ENCODE data around the gene LRP1B. TPM values are rescaled to one million over a fixed set of nuclear protein-coding genes. Genes with fewer than 3 reads are reported as not detected.

The LRP1B gene
- total and polyA plus RNA-seq, 2 experiments from 2014 or later = not detected

DNA sequence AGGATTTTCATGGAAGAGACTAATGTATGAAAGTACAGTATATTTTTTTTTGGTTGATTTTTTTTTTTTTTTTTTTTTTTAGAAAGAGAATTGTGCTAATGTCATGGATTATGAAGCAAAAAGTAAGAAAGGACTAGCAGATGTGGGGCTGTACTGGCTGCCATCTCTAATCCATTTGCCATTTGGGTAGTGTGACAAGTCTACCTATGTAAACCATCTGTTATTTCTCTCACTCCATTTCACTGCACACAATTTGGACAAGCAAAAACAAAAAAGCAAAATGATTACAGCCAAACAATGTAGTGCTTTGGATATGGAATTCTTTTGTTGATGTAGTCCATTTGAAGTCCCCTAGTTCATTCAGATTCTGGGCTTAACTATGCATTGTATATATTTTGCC, 1355.4 kb downstream of the LRP1B start:
- Histone ChIP-seq H3K4me2 (ENCODE audit: unreplicated experiment) (no peak overlapping the region), H3K4me3 (no peak overlapping the region), H3K9me2 (ENCODE audit: insufficient read depth) (no peaks in the 10 kb centered on the region), H3K79me2 (ENCODE audit: insufficient read depth) (no peaks in the 10 kb centered on the region), H3K36me3 (ENCODE audit: low read depth) (no peaks in the 10 kb centered on the region), H3F3A (ENCODE audit: insufficient read depth) (no peaks in the 10 kb centered on the region), H4K20me1 (ENCODE audit: insufficient read depth) (no peaks in the 10 kb centered on the region), H3K4me1 (ENCODE audit: insufficient read depth) (no peaks in the 10 kb centered on the region), H2AFZ (no peak overlapping the region), H3K27me3 (replicated peaks; ENCODE audit: insufficient read depth) (no peaks in the 10 kb centered on the region), H3K9ac (no peak overlapping the region), H3K9me3 (ENCODE audit: low read depth) (no peaks in the 10 kb centered on the region), H3K27ac (no peak overlapping the region)
- in situ Hi-C loops (cut with MboI) = no loop called here
- no peak for DNase-seq
- TF ChIP-seq EZH2phosphoT487 (IDR thresholded peaks at IDR 0.05; ENCODE audit: insufficient read depth, low read depth) (no peak), EZH2 (IDR thresholded peaks at IDR 0.05; ENCODE audit: insufficient read depth, poor library complexity, severe bottlenecking) (no peak)

DNA sequence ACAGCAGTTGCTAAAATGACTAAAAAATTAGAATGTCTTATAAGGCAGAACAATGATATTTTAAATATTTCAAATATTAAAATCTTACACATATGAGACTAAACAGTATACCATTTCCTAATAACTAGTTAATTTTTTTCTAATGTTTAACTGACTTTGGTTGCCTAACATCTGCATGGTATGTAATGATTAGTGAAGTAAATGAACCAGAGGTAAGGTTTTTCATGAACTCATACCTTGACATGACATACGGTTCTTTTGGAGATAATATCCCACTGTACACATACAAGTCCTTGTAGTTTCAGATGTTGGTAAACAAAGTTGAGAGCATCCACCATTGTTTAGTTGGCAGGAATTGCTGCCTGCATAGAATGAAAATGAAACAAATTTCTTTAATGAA, 1360.2 kb downstream of the LRP1B start:
- Histone ChIP-seq H3K27me3 (replicated peaks; ENCODE audit: insufficient read depth) (no peaks in the 10 kb centered on the region), H3K27ac (no peak overlapping the region), H4K20me1 (ENCODE audit: insufficient read depth) (no peaks in the 10 kb centered on the region), H2AFZ (no peak overlapping the region), H3K4me2 (ENCODE audit: unreplicated experiment) (no peak overlapping the region), H3K4me1 (ENCODE audit: insufficient read depth) (no peaks in the 10 kb centered on the region), H3K79me2 (ENCODE audit: insufficient read depth) (no peaks in the 10 kb centered on the region), H3F3A (ENCODE audit: insufficient read depth) (no peaks in the 10 kb centered on the region), H3K9me2 (ENCODE audit: insufficient read depth) (no peaks in the 10 kb centered on the region), H3K9me3 (ENCODE audit: low read depth) (no peaks in the 10 kb centered on the region), H3K36me3 (ENCODE audit: low read depth) (no peaks in the 10 kb centered on the region), H3K9ac (no peak overlapping the region), H3K4me3 (no peak overlapping the region)
- 85 to 100% methylated on average over 1 of the region's 1 CpG for WGBS, 2 experiments (ENCODE audit: low coverage in 1 of 2, low lambda C conversion rate in 2 of 2, missing lambda C conversion rate in 2 of 2)
- TF ChIP-seq EZH2 (IDR thresholded peaks at IDR 0.05; ENCODE audit: insufficient read depth, poor library complexity, severe bottlenecking) (no peak), EZH2phosphoT487 (IDR thresholded peaks at IDR 0.05; ENCODE audit: insufficient read depth, low read depth) (no peak)
- no peak for DNase-seq
- in situ Hi-C loops (cut with MboI) = no loop called here

DNA sequence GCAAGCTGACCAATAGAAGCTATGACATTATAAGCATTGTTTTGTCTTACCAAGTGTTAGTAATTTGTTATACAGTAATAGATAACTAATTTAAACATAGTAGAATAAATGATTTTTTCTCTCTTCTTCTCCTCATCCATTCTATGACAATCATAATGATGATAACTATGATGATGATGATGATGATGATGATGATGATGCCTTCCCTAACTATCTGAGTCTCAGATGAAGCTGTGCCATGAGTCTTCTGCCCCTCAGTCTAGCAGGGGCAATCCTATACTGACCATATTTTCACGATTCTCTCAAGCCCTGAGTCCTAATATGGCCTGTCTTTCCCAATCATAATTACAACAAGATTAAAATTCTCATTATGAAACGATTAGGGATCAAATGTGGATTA, 1369.0 kb downstream of the LRP1B start:
- DNase-seq = no peak
- WGBS, 2 experiments (ENCODE audit: low coverage in 1 of 2, low lambda C conversion rate in 2 of 2, missing lambda C conversion rate in 2 of 2) = 23 to 38% methylated on average over 2 of the region's 2 CpGs
- Histone ChIP-seq H3K4me1 (ENCODE audit: insufficient read depth) (no peaks in the 10 kb centered on the region), H3K36me3 (ENCODE audit: low read depth) (no peaks in the 10 kb centered on the region), H3K9me2 (ENCODE audit: insufficient read depth) (no peaks in the 10 kb centered on the region), H3K9ac (no peak overlapping the region), H3K4me3 (no peak overlapping the region), H3K79me2 (ENCODE audit: insufficient read depth) (no peaks in the 10 kb centered on the region), H3F3A (ENCODE audit: insufficient read depth) (no peaks in the 10 kb centered on the region), H4K20me1 (ENCODE audit: insufficient read depth) (no peaks in the 10 kb centered on the region), H3K4me2 (ENCODE audit: unreplicated experiment) (no peak overlapping the region), H3K9me3 (ENCODE audit: low read depth) (no peaks in the 10 kb centered on the region), H3K27ac (no peak overlapping the region), H3K27me3 (replicated peaks; ENCODE audit: insufficient read depth) (no peaks in the 10 kb centered on the region), H2AFZ (no peak overlapping the region)
- TF ChIP-seq EZH2phosphoT487 (IDR thresholded peaks at IDR 0.05; ENCODE audit: insufficient read depth, low read depth) = no peak
- TF ChIP-seq EZH2 (IDR thresholded peaks at IDR 0.05; ENCODE audit: insufficient read depth, poor library complexity, severe bottlenecking) = no peak
- in situ Hi-C loops (cut with MboI) = no loop called here

DNA sequence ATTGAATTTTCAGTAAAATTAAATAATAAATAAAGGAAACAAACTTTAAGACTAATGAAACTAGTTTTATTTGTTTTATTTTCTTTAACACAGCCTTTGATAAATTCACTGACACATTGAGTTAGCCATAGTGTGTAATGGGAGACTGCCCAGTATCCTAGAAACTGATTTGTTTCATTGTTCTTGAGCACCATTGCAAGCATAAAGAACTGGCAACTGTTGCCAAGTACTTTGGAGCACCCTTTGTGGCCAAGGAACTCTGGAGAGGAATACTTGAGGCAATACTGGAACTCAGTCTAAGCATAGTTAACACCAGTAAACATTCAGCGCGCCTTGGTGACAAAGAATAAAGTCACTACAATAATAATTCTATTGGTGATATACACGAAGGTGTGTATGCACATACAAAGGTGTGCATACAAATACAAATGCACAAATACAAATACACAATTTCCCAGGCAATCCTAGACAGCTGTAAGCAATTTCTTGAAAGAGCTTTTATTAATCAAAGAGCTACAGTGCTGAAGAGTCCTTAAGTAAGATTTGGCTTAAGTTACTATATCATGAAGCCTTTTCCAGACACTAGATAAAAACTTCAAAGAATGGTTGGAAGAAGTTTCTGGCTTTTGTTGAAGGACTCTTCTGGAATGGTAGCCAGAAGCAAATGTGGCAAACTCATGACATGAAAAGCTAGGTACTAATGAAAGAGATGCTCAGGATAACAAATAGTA, 1371.2 kb downstream of the LRP1B start:
- Histone ChIP-seq H3K27ac (no peak overlapping the region), H3K9ac (no peak overlapping the region), H3K9me2 (ENCODE audit: insufficient read depth) (no peaks in the 10 kb centered on the region), H3K4me2 (ENCODE audit: unreplicated experiment) (no peak overlapping the region), H3K36me3 (ENCODE audit: low read depth) (no peaks in the 10 kb centered on the region), H3F3A (ENCODE audit: insufficient read depth) (no peaks in the 10 kb centered on the region), H3K79me2 (ENCODE audit: insufficient read depth) (no peaks in the 10 kb centered on the region), H3K4me1 (ENCODE audit: insufficient read depth) (no peaks in the 10 kb centered on the region), H2AFZ (no peak overlapping the region), H3K27me3 (replicated peaks; ENCODE audit: insufficient read depth) (no peaks in the 10 kb centered on the region), H3K9me3 (ENCODE audit: low read depth) (no peaks in the 10 kb centered on the region), H3K4me3 (no peak overlapping the region), H4K20me1 (ENCODE audit: insufficient read depth) (no peaks in the 10 kb centered on the region)
- no peak for TF ChIP-seq EZH2phosphoT487 (IDR thresholded peaks at IDR 0.05; ENCODE audit: insufficient read depth, low read depth)
- no peak for TF ChIP-seq EZH2 (IDR thresholded peaks at IDR 0.05; ENCODE audit: insufficient read depth, poor library complexity, severe bottlenecking)
- no peak for DNase-seq
- in situ Hi-C loops (cut with MboI) = no loop called here
- WGBS, 2 experiments (ENCODE audit: low coverage in 1 of 2, low lambda C conversion rate in 2 of 2, missing lambda C conversion rate in 2 of 2) = 59 to 67% methylated on average over 3 of the region's 3 CpGs

DNA sequence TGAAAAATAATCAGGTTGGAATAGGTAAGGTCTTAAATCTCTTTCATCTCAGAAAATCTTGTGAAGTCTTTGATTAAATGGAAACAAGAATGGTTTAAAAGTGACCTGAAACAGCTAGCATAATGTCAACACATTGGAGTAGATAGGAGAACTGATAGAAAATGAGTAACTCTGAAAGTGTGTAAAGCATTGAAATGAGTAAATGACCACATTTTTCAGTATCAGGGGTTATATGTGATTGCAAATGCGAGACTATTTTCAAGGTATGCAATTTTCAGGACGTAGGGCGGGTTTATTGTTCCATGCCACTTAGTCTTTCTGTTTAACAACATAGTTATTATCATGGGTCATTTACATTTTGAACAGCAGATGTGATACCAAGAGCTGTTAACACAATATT, 1383.2 kb downstream of the LRP1B start:
- no peaks in the 10 kb centered on the region for H3K79me2 ChIP-seq (ENCODE audit: insufficient read depth)
- H3K36me3 ChIP-seq (ENCODE audit: low read depth) = no peaks in the 10 kb centered on the region
- 83 to 90% methylated on average over 3 of the region's 3 CpGs for whole genome bisulfite sequencing, 2 experiments (ENCODE audit: low coverage in 1 of 2, low lambda C conversion rate in 2 of 2, missing lambda C conversion rate in 2 of 2)
- H3K4me3 ChIP-seq = no peak overlapping the region
- no peak overlapping the region for H3K4me2 ChIP-seq (ENCODE audit: unreplicated experiment)
- in situ Hi-C loops (cut with MboI) = no loop called here
- no peak overlapping the region for H3K9ac ChIP-seq
- no peaks in the 10 kb centered on the region for H3F3A ChIP-seq (ENCODE audit: insufficient read depth)
- no peak overlapping the region for H3K27ac ChIP-seq
- H3K9me2 ChIP-seq (ENCODE audit: insufficient read depth) = no peaks in the 10 kb centered on the region
- no peaks in the 10 kb centered on the region for H4K20me1 ChIP-seq (ENCODE audit: insufficient read depth)
- H3K27me3 ChIP-seq (replicated peaks; ENCODE audit: insufficient read depth) = no peaks in the 10 kb centered on the region
- no peak for TF ChIP-seq EZH2phosphoT487 (IDR thresholded peaks at IDR 0.05; ENCODE audit: insufficient read depth, low read depth)
- no peak for TF ChIP-seq EZH2 (IDR thresholded peaks at IDR 0.05; ENCODE audit: insufficient read depth, poor library complexity, severe bottlenecking)
- no peaks in the 10 kb centered on the region for H3K9me3 ChIP-seq (ENCODE audit: low read depth)
- H3K4me1 ChIP-seq (ENCODE audit: insufficient read depth) = no peaks in the 10 kb centered on the region
- no peak for DNase-seq
- no peak overlapping the region for H2AFZ ChIP-seq
